ENCODE data around the gene SCT.

DNA sequence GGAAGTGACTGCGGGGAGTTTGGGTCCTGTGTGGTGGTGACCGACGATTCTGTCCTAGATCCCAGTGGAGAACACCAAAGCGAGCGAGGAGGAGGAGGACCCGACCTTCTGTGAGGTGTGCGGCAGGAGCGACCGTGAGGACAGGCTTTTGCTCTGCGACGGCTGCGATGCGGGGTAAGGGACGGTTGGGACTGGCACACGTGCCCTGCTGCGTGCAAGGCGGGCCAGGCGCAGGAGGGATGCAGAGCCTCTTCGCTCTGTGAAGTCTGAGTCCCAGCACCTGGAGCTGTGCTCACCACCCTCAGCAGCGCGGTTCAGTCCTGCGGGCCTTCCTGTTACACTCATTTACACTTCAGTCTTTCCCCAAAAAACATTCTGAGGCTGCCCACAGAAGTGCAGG, 34.5 kb downstream of the SCT start:
- TF ChIP-seq POLR2A (IDR thresholded peaks at IDR 0.05) (no peak), POLR2AphosphoS5 (IDR thresholded peaks at IDR 0.05) (no peak), EP300 (IDR thresholded peaks at IDR 0.05) (no peak)
- TF ChIP-seq, protein P1, sequence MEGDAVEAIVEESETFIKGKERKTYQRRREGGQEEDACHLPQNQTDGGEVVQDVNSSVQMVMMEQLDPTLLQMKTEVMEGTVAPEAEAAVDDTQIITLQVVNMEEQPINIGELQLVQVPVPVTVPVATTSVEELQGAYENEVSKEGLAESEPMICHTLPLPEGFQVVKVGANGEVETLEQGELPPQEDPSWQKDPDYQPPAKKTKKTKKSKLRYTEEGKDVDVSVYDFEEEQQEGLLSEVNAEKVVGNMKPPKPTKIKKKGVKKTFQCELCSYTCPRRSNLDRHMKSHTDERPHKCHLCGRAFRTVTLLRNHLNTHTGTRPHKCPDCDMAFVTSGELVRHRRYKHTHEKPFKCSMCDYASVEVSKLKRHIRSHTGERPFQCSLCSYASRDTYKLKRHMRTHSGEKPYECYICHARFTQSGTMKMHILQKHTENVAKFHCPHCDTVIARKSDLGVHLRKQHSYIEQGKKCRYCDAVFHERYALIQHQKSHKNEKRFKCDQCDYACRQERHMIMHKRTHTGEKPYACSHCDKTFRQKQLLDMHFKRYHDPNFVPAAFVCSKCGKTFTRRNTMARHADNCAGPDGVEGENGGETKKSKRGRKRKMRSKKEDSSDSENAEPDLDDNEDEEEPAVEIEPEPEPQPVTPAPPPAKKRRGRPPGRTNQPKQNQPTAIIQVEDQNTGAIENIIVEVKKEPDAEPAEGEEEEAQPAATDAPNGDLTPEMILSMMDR (IDR thresholded peaks at IDR 0.05): no peak

Measured in upper lobe of left lung (tissue), 4 donors.